ENCODE results near the gene RHBDL1.

- TF ChIP-seq EZH2 (IDR thresholded peaks at IDR 0.05; ENCODE audit: borderline replicate concordance, low read depth, low read length, severe bottlenecking), result no peak
- TF ChIP-seq CTCF (IDR thresholded peaks at IDR 0.05; ENCODE audit: extremely low read depth in 1 of 2, insufficient read depth in 1 of 2, low read depth in 1 of 2, low read length in 2 of 2), result no peak
Measured at GRCh38 chr16:678858-679813, 3.7 kb downstream of the RHBDL1 start.

Data from endothelial cell of umbilical vein (primary cell).